ES-I3 (cell line): ENCODE results near the gene PES1.
A peak's percentile ranks its signal among the peaks of the same experiment; 100 is the strongest.
"Not testable (repeated sequence)": the region's sequence is repeated elsewhere in the genome, so short reads cannot be mapped to it uniquely, and the experiment has no call there.

Experiments used
- H3K36me3 ChIP-seq: 2 replicates; pipeline ENCODE4 v1.6.1; 2013; ENCODE audit warnings: mild to moderate bottlenecking, low read length, control low read depth, moderate library complexity; ENCODE audit not compliant: insufficient read depth
- H3K4me1 ChIP-seq: 2 replicates; pipeline ENCODE4 v1.6.1; 2013; ENCODE audit warnings: mild to moderate bottlenecking, control low read depth, low read length; ENCODE audit not compliant: insufficient read depth
- H3K9ac ChIP-seq: 2 replicates; pipeline ENCODE4 v1.6.1; 2013; ENCODE audit warnings: low read depth, mild to moderate bottlenecking, low read length, moderate library complexity
- H3K9me3 ChIP-seq: 2 replicates; pipeline ENCODE4 v1.6.1; 2013; ENCODE audit warnings: mild to moderate bottlenecking, low read length, moderate library complexity; ENCODE audit not compliant: control insufficient read depth, insufficient read depth

PES1 gene

GRCh38 chr22:30574997-30575671, 16.6 kb downstream of the PES1 start:
- H3K4me1 ChIP-seq = no peaks in the 10 kb centered on the region; the same call in 1 of the 2 replicates
- peak overlapping the region; percentile 51; the same call in 1 of the 2 replicates for H3K9ac ChIP-seq
- no peaks in the 10 kb centered on the region for H3K9me3 ChIP-seq
- H3K36me3 ChIP-seq = peaks cover 7% of the 10 kb centered on the region; the same call in 1 of the 2 replicates

GRCh38 chr22:30574095-30574981, 17.4 kb downstream of the PES1 start, which contains the start of gene GAL3ST1:
TSS of gene GAL3ST1 (minus strand) at chr22:30574665. CDS start at chr22:30557392, 17,273 bp downstream.
- H3K9me3 ChIP-seq = no peaks in the 10 kb centered on the region
- H3K4me1 ChIP-seq = no peaks in the 10 kb centered on the region; the same call in 1 of the 2 replicates
- peaks cover 7% of the 10 kb centered on the region; the same call in 1 of the 2 replicates for H3K36me3 ChIP-seq
- H3K9ac ChIP-seq = peak within 1 kb of the TSS; percentile 78

- H3K4me1 ChIP-seq = no peaks in the 10 kb centered on the region; the same call in 1 of the 2 replicates
- peaks cover 7% of the 10 kb centered on the region; the same call in 1 of the 2 replicates for H3K36me3 ChIP-seq
- H3K9ac ChIP-seq = peak overlapping the region; percentile 78; the same call in 1 of the 2 replicates
- H3K9me3 ChIP-seq = no peaks in the 10 kb centered on the region
Measured at GRCh38 chr22:30573594-30574094, 18.1 kb downstream of the PES1 start.

GRCh38 chr22:30572840-30573593, 18.7 kb downstream of the PES1 start:
- no peak overlapping the region for H3K9ac ChIP-seq

GRCh38 chr22:30572210-30572609, 19.5 kb downstream of the PES1 start:
- Histone ChIP-seq H3K9me3 (no peaks in the 10 kb centered on the region), H3K4me1 (no peaks in the 10 kb centered on the region; the same call in 1 of the 2 replicates), H3K9ac (no peak overlapping the region), H3K36me3 (peaks cover 3% of the 10 kb centered on the region; the same call in 1 of the 2 replicates)

More at GRCh38 chr22:30572840-30573593, 18.7 kb downstream of the PES1 start:
- Histone ChIP-seq H3K4me1 (no peaks in the 10 kb centered on the region; the same call in 1 of the 2 replicates), H3K9me3 (no peaks in the 10 kb centered on the region), H3K36me3 (peaks cover 7% of the 10 kb centered on the region; the same call in 1 of the 2 replicates)

- Histone ChIP-seq H3K9me3 (no peaks in the 10 kb centered on the region), H3K9ac (no peak overlapping the region), H3K4me1 (peaks cover 2% of the 10 kb centered on the region; the same call in 1 of the 2 replicates), H3K36me3 (no peaks in the 10 kb centered on the region)
Measured at GRCh38 chr22:30569674-30570202, 22.0 kb downstream of the PES1 start.

- no peaks in the 10 kb centered on the region for H3K9me3 ChIP-seq
- peaks cover 9% of the 10 kb centered on the region for H3K4me1 ChIP-seq
- no peak overlapping the region for H3K9ac ChIP-seq
- H3K36me3 ChIP-seq = no peaks in the 10 kb centered on the region
Measured at GRCh38 chr22:30568137-30568805, 23.4 kb downstream of the PES1 start.

GRCh38 chr22:30567277-30567676, 24.4 kb downstream of the PES1 start:
- H3K4me1 ChIP-seq, H3K36me3 ChIP-seq, H3K9me3 ChIP-seq, H3K9ac ChIP-seq: not testable (repeated sequence)

GRCh38 chr22:30566125-30566524, 25.6 kb downstream of the PES1 start:
- no peaks in the 10 kb centered on the region for H3K36me3 ChIP-seq
- peaks cover 19% of the 10 kb centered on the region for H3K4me1 ChIP-seq
- H3K9ac ChIP-seq = no peak overlapping the region
- no peaks in the 10 kb centered on the region for H3K9me3 ChIP-seq

GRCh38 chr22:30565341-30565740, 26.4 kb downstream of the PES1 start:
- no peaks in the 10 kb centered on the region for H3K36me3 ChIP-seq
- no peaks in the 10 kb centered on the region for H3K9me3 ChIP-seq
- H3K9ac ChIP-seq = no peak overlapping the region
- peaks cover 20% of the 10 kb centered on the region for H3K4me1 ChIP-seq

GRCh38 chr22:30564761-30565119, 27.0 kb downstream of the PES1 start:
- H3K9ac ChIP-seq = no peak overlapping the region
- peaks cover 25% of the 10 kb centered on the region for H3K4me1 ChIP-seq
- H3K9me3 ChIP-seq = no peaks in the 10 kb centered on the region
- no peaks in the 10 kb centered on the region for H3K36me3 ChIP-seq

GRCh38 chr22:30564045-30564760, 27.5 kb downstream of the PES1 start:
- peaks cover 27% of the 10 kb centered on the region for H3K4me1 ChIP-seq
- no peak overlapping the region for H3K9ac ChIP-seq
- H3K36me3 ChIP-seq = no peaks in the 10 kb centered on the region
- H3K9me3 ChIP-seq = no peaks in the 10 kb centered on the region

GRCh38 chr22:30562366-30562765, 29.3 kb downstream of the PES1 start:
- H3K36me3 ChIP-seq = no peaks in the 10 kb centered on the region
- H3K9ac ChIP-seq = no peak overlapping the region
- no peaks in the 10 kb centered on the region for H3K9me3 ChIP-seq
- H3K4me1 ChIP-seq = peaks cover 27% of the 10 kb centered on the region
